DND-41 (cell line): ENCODE results near the gene OR2V2.
"Not testable (repeated sequence)": the region's sequence is repeated elsewhere in the genome, so short reads cannot be mapped to it uniquely, and the experiment has no call there.

Experiments used
- ATAC-seq: fragments of 200-7000 bp; cut with Tn5 transposase; 3 replicates; pipeline ENCODE4 v1.9.1; 2021; ENCODE audit warnings: low read depth; ENCODE audit not compliant: insufficient read depth
- DNase-seq: peaks from one replicate; pipeline ENCODE4 v3.0.0-alpha.2; 2020
- H2AFZ ChIP-seq: 2 replicates; pipeline ENCODE4 v1.6.0; 2012; ENCODE audit warnings: low read depth, low read length
- H3K27ac ChIP-seq: 2 replicates; pipeline ENCODE4 v1.5.1; 2012; ENCODE audit warnings: low read length, inconsistent platforms
- H3K27me3 ChIP-seq: fragments of 200-600 bp; sonication (generic); 2 replicates; pipeline ENCODE4 v1.6.0; 2012; ENCODE audit warnings: low read length, mild to moderate bottlenecking, inconsistent platforms; ENCODE audit not compliant: insufficient read depth, poor library complexity
- H3K36me3 ChIP-seq: 2 replicates; pipeline ENCODE4 v1.5.1; 2012; ENCODE audit warnings: low read length, inconsistent platforms; ENCODE audit not compliant: insufficient read depth
- H3K4me1 ChIP-seq: 2 replicates; pipeline ENCODE4 v1.5.1; 2012; ENCODE audit warnings: mild to moderate bottlenecking, low read length; ENCODE audit not compliant: insufficient read depth
- H3K4me2 ChIP-seq: 2 replicates; pipeline ENCODE4 v1.6.0; 2012; ENCODE audit warnings: mild to moderate bottlenecking, moderate library complexity, low read length, inconsistent platforms; ENCODE audit not compliant: insufficient read depth
- H3K4me3 ChIP-seq, 2 experiments: fragments of 200-600 bp in 1 of 2; shearing (Covaris generic) in 1 of 2; 2 replicates each; pipeline ENCODE4 v1.5.1; 2012 to 2016; ENCODE audit warnings: inconsistent platforms in 2 of 2, low read length in 2 of 2, mild to moderate bottlenecking in 2 of 2, low read depth in 1 of 2, moderate library complexity in 1 of 2
- H3K79me2 ChIP-seq: 2 replicates; pipeline ENCODE4 v1.6.0; 2012; ENCODE audit warnings: low read length, inconsistent platforms; ENCODE audit not compliant: insufficient read depth
- H3K9ac ChIP-seq: 2 replicates; pipeline ENCODE4 v1.6.0; 2012; ENCODE audit warnings: low read depth, mild to moderate bottlenecking, inconsistent platforms, low read length, moderate library complexity
- H3K9me3 ChIP-seq: 2 replicates; pipeline ENCODE4 v1.5.1; 2012; ENCODE audit warnings: low read length, moderate library complexity, mild to moderate bottlenecking, inconsistent platforms; ENCODE audit not compliant: insufficient read depth, severe bottlenecking
- H4K20me1 ChIP-seq: 2 replicates; pipeline ENCODE4 v1.6.0; 2012; ENCODE audit warnings: low read length; ENCODE audit not compliant: insufficient read depth
- CTCF ChIP-seq: IDR thresholded peaks from 2 replicates; pipeline ENCODE4 v1.5.1; 2012; ENCODE audit warnings: borderline replicate concordance, low read length, moderate library complexity, mild to moderate bottlenecking; ENCODE audit not compliant: poor library complexity, severe bottlenecking; ENCODE audit errors: extremely low read depth
- EZH2 ChIP-seq: IDR thresholded peaks from 3 replicates; pipeline ENCODE4 v1.6.1; 2012; ENCODE audit warnings: borderline replicate concordance, low read depth, mild to moderate bottlenecking, moderate library complexity, low read length, inconsistent platforms; ENCODE audit not compliant: severe bottlenecking

Gene OR2V2

GRCh38 chr5:181173420-181174342 lies 26.3 kb downstream of the OR2V2 start:
- Histone ChIP-seq H3K9me3 (no peaks in the 10 kb centered on the region), H4K20me1 (no peaks in the 10 kb centered on the region), H2AFZ (0 out of 2 replicates have a peak overlapping the region, but pooled peaks have one; percentile 27), H3K27me3 (no peaks in the 10 kb centered on the region), H3K4me3 (no peak overlapping the region; a peak in 1 of 4 replicates), H3K4me2 (peak overlapping the region; percentile 24; the same call in 1 of the 2 replicates), H3K27ac (no peak overlapping the region), H3K4me1 (no peaks in the 10 kb centered on the region), H3K79me2 (no peaks in the 10 kb centered on the region), H3K36me3 (no peaks in the 10 kb centered on the region), H3K9ac (no peak overlapping the region)
- DNase-seq (no peak), ATAC-seq (no peak)
- TF ChIP-seq EZH2 (no peak), CTCF (no peak)

- TF ChIP-seq CTCF, result no peak
- no peak for TF ChIP-seq EZH2
- H3K9me3 ChIP-seq, result no peaks in the 10 kb centered on the region
Measured at GRCh38 chr5:181176254-181176952, 29.0 kb downstream of the OR2V2 start.

GRCh38 chr5:181177559-181177958 lies 30.2 kb downstream of the OR2V2 start:
- H4K20me1 ChIP-seq, H3K9me3 ChIP-seq, H3K4me2 ChIP-seq, H3K79me2 ChIP-seq, H3K27ac ChIP-seq, DNase-seq, H2AFZ ChIP-seq, H3K4me1 ChIP-seq, H3K4me3 ChIP-seq, H3K9ac ChIP-seq, H3K27me3 ChIP-seq, H3K36me3 ChIP-seq, ATAC-seq: not testable (repeated sequence)

More at GRCh38 chr5:181176254-181176952, 29.0 kb downstream of the OR2V2 start:
- H3K4me2 ChIP-seq, result no peak overlapping the region
- H3K4me1 ChIP-seq, result no peaks in the 10 kb centered on the region
- DNase-seq (no peak), ATAC-seq (no peak)
- no peak overlapping the region for H3K4me3 ChIP-seq
- no peaks in the 10 kb centered on the region for H3K79me2 ChIP-seq
- no peak overlapping the region for H3K27ac ChIP-seq
- H3K9ac ChIP-seq, result no peak overlapping the region
- H2AFZ ChIP-seq, result no peak overlapping the region
- no peaks in the 10 kb centered on the region for H3K27me3 ChIP-seq
- no peaks in the 10 kb centered on the region for H4K20me1 ChIP-seq
- H3K36me3 ChIP-seq, result no peaks in the 10 kb centered on the region
